ENCODE data around the gene SLC25A40. TPM values are rescaled to one million over a fixed set of nuclear protein-coding genes. Genes with fewer than 3 reads are reported as not detected.
A peak's percentile ranks its signal among the peaks of the same experiment; 100 is the strongest.
"Not testable (repeated sequence)": the region's sequence is repeated elsewhere in the genome, so short reads cannot be mapped to it uniquely, and the experiment has no call there.

The SLC25A40 gene, protein sequence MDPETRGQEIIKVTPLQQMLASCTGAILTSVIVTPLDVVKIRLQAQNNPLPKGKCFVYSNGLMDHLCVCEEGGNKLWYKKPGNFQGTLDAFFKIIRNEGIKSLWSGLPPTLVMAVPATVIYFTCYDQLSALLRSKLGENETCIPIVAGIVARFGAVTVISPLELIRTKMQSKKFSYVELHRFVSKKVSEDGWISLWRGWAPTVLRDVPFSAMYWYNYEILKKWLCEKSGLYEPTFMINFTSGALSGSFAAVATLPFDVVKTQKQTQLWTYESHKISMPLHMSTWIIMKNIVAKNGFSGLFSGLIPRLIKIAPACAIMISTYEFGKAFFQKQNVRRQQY
- total RNA-seq: 10 to 100 TPM; 49.1 to 52.4 TPM

DNA sequence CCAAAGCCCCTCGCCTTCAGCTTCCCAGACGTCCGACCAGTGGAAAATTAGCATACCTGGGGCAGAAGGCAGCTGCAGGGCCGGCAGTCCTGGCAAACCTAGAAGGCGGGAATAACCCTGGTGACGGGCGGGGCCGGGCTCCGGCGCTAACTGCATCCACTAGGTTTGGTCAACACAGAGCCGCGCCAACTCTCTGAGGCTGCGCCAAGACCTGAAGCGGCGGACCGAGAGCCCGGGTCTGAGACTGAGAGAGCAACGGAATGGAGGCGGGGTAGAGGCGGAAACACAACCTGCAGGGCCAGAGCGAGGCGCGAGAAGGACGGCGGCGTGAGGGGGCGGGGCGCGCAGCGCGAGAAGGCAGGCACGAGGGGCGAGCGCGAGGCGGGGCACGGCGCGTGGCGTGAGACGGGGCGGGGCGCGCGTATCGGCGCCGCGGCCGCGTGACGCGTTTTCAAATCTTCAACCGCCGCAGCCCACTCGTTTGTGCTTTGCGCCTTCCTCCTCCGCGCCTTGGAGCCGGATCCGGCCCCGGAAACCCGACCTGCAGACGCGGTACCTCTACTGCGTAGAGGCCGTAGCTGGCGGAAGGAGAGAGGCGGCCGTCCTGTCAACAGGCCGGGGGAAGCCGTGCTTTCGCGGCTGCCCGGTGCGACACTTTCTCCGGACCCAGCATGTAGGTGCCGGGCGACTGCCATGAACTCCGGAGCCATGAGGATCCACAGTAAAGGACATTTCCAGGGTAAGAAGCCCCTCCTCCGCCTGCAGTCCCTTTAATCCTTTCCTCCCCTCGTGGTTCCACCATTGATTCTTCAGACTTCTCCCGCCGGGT, at the start of gene SLC25A40, which contains the start of gene DBF4:
Gene SLC25A40 (minus strand): TSS at position 321 of the 829 bp plus-strand sequence. CDS start 17,633 bp downstream, outside the sequence.
Gene DBF4 (plus strand): TSS at position 454 of the 829 bp plus-strand sequence. CDS start 240 bp downstream, at position 694.
- Mint-ChIP-seq H3K9me3 (ENCODE audit: insufficient read depth) (peaks cover 18% of the 10 kb centered on the region), H3K27ac (peak within 1 kb of the TSS; percentile 97), H3K36me3 (ENCODE audit: low read depth) (peaks cover 65% of the 10 kb centered on the region), H3K27me3 (ENCODE audit: low read depth) (no peaks in the 10 kb centered on the region), H3K4me3 (peak within 1 kb of the TSS; percentile 78), H3K4me1 (ENCODE audit: low read depth) (peaks cover 58% of the 10 kb centered on the region)
- ATAC-seq (peak; percentile 94), DNase-seq (peak; percentile 97)
- POLR2A ChIA-PET: interaction anchor here (0.6 to 1.3 kb wide), 2 partner anchors 39 to 57 kb away, joined by 3 read pairs; no protein-coding TSS in a partner anchor
- CTCF ChIA-PET: no interaction called here

DNA sequence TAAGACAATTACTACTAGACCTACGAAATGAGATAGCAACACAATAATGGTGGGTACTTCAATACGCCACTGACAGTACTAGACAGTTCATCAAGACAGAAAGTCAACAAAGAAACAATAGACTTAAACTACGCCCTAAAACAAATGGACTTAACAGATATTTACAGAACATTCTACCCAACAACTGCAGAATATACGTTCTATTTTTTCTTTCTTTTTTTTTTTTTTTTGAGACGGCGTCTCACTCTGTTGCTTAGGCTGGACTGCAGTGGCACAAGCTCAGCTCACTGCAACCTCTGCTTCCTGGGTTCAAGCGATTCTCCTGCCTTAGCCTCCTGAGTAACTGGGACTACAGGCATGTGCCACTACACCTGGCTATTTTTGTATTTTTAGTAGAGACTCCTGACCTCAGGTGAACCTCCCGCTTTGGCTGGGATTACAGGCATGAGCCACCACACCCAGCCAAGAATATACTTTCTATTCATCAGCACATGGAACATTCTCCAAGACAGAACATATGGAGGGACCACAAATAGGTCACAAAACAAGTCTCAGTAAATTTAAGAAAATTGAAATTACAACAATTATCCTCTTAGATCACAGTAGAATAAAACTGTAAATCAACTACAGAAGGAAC, 46.7 kb upstream of the SLC25A40 start:
- DNase-seq; POLR2A ChIA-PET; CTCF ChIA-PET; H3K27ac Mint-ChIP-seq; H3K36me3 Mint-ChIP-seq (ENCODE audit: low read depth); H3K4me1 Mint-ChIP-seq (ENCODE audit: low read depth); H3K27me3 Mint-ChIP-seq (ENCODE audit: low read depth); H3K9me3 Mint-ChIP-seq (ENCODE audit: insufficient read depth); ATAC-seq; H3K4me3 Mint-ChIP-seq: not testable (repeated sequence)

DNA sequence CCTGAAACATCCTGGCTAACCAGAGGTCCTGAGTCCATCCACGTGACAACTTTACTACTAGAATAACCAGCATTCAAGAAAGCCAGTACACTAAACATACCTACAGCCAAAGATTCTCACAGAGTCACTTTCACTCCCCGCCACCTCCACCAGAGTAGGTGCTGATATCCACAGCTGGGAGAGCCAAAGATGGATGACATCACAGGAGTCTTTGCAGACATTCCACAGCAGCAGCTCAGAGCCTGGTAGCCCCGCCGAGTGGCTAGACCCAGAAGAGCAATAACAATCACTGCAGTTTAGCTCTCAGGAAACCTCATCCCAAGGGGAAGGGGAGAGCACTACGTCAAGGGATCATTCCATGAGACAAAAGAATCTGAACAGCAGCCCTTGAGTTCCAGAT, 44.4 kb upstream of the SLC25A40 start:
- POLR2A ChIA-PET: no interaction called here
- ATAC-seq: no peak
- no peak for DNase-seq
- Mint-ChIP-seq H3K27ac (no peak overlapping the region), H3K9me3 (ENCODE audit: insufficient read depth) (no peaks in the 10 kb centered on the region), H3K4me3 (no peak overlapping the region), H3K27me3 (ENCODE audit: low read depth) (peaks cover 15% of the 10 kb centered on the region), H3K36me3 (ENCODE audit: low read depth) (no peaks in the 10 kb centered on the region), H3K4me1 (ENCODE audit: low read depth) (no peaks in the 10 kb centered on the region)
- CTCF ChIA-PET: no interaction called here

DNA sequence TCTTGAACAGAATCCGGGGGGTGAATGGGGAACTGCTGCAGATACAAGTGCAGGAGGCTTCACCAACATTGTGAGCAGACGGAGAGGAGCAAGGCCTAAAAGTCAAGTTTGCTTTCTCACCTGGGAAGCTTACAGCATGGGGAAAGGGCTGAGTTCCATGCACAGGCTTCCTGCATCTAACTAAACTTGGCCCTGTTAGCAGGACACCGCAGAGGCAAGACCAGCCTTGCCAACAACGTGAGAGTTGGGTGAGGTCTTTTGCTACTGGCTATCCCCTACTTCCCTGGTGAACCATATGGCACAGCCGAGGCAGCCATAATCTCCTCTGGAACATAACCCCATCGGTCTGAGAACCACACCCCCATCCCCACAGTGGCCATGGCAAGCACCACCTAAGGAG, 43.7 kb upstream of the SLC25A40 start:
- Mint-ChIP-seq H3K27ac (no peak overlapping the region), H3K4me3 (no peak overlapping the region), H3K36me3 (ENCODE audit: low read depth) (no peaks in the 10 kb centered on the region), H3K27me3 (ENCODE audit: low read depth) (peaks cover 15% of the 10 kb centered on the region), H3K9me3 (ENCODE audit: insufficient read depth) (no peaks in the 10 kb centered on the region), H3K4me1 (ENCODE audit: low read depth) (no peaks in the 10 kb centered on the region)
- no peak for DNase-seq
- POLR2A ChIA-PET: no interaction called here
- ATAC-seq: no peak
- CTCF ChIA-PET: no interaction called here

DNA sequence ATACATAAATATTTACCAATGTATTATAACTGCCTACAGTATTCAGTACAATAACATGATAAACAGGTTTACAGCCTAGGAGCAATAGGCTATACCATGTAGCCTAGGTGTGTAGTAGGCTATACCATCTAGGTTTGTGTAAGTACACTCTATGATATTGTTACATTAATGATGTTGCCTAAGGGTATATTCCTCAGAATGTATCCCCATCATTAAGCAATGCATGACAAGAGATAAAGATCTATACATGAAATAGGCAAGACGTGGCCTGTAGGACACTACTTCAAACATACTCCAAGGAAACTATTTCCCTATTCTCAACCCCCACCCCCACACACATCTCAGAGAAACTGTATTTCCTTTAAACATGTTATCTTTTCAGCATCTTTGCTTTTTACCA, 42.6 kb upstream of the SLC25A40 start:
- CTCF ChIA-PET: no interaction called here

DNA sequence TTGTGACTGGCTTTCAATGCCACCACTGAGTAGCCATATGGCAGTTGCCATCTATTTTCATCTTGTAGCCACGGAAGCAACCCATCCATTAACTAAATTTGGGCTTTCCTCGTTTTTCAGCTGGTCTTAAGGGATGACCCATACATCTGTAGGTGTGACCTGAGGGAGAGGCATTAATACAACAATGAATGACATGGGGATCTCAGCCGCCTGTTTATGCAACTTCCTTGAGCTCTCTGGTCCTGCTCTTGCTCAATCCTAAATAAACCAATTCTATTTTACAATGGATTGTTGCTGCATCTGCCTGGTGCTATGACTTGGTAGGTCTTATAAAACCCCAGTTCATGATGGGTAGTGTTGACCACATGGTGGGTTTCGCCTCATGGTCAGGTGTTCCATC, 36.0 kb upstream of the SLC25A40 start:
- no peak for ATAC-seq
- ChIA-PET POLR2A (no interaction called here), CTCF (no interaction called here)
- H3K4me3 Mint-ChIP-seq: no peak overlapping the region
- H3K27ac Mint-ChIP-seq: no peak overlapping the region
- no peaks in the 10 kb centered on the region for H3K9me3 Mint-ChIP-seq (ENCODE audit: insufficient read depth)
- no peaks in the 10 kb centered on the region for H3K4me1 Mint-ChIP-seq (ENCODE audit: low read depth)
- H3K36me3 Mint-ChIP-seq (ENCODE audit: low read depth): peaks cover 16% of the 10 kb centered on the region
- peaks cover 9% of the 10 kb centered on the region for H3K27me3 Mint-ChIP-seq (ENCODE audit: low read depth)
- no peak for DNase-seq

More for the DNA sequence above, 42.6 kb upstream of the SLC25A40 start:
- Mint-ChIP-seq H3K36me3 (ENCODE audit: low read depth) (no peaks in the 10 kb centered on the region), H3K4me3 (no peak overlapping the region), H3K9me3 (ENCODE audit: insufficient read depth) (no peaks in the 10 kb centered on the region), H3K27me3 (ENCODE audit: low read depth) (peaks cover 15% of the 10 kb centered on the region), H3K27ac (no peak overlapping the region), H3K4me1 (ENCODE audit: low read depth) (no peaks in the 10 kb centered on the region)
- POLR2A ChIA-PET: no interaction called here
- DNase-seq (no peak), ATAC-seq (no peak)

DNA sequence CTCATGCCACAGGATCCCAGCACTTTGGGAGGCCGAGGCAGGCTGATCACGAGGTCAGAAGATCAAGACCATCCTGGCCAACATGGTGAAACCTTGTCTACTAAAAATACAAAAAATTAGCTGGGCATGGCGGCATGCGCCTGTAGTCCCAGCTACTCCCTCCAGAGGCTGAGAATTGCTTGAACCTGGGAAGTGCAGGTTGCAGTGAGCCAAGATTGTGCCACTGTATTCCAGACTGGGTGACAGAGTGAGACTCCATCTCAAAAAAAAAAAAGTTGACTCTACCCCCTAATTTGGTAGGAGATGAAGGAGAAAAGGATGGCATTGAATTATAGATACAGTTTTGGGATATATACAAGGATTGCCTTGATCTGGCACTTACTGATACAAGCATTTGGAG, 32.7 kb upstream of the SLC25A40 start:
- H3K4me1 Mint-ChIP-seq (ENCODE audit: low read depth); H3K4me3 Mint-ChIP-seq; CTCF ChIA-PET; H3K27me3 Mint-ChIP-seq (ENCODE audit: low read depth); ATAC-seq; H3K9me3 Mint-ChIP-seq (ENCODE audit: insufficient read depth); H3K27ac Mint-ChIP-seq; POLR2A ChIA-PET; DNase-seq: not testable (repeated sequence)
- H3K36me3 Mint-ChIP-seq (ENCODE audit: low read depth): peaks cover 26% of the 10 kb centered on the region

DNA sequence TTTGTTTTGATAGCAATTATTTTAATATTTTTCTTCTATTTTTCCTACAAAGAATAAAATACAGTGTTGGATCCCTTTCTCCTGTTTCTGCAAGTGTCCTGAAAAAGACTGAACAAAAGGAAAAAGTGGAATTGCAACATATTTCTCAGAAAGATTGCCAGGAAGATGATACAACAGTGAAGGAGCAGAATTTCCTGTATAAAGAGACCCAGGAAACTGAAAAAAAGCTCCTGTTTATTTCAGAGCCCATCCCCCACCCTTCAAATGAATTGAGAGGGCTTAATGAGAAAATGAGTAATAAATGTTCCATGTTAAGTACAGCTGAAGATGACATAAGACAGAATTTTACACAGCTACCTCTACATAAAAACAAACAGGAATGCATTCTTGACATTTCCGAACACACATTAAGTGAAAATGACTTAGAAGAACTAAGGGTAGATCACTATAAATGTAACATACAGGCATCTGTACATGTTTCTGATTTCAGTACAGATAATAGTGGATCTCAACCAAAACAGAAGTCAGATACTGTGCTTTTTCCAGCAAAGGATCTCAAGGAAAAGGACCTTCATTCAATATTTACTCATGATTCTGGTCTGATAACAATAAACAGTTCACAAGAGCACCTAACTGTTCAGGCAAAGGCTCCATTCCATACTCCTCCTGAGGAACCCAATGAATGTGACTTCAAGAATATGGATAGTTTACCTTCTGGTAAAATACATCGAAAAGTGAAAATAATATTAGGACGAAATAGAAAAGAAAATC, 31.2 kb upstream of the SLC25A40 start:
- H3K9me3 Mint-ChIP-seq (ENCODE audit: insufficient read depth); CTCF ChIA-PET; H3K4me3 Mint-ChIP-seq; H3K27me3 Mint-ChIP-seq (ENCODE audit: low read depth); DNase-seq; H3K27ac Mint-ChIP-seq; ATAC-seq; POLR2A ChIA-PET; H3K4me1 Mint-ChIP-seq (ENCODE audit: low read depth): not testable (repeated sequence)
- H3K36me3 Mint-ChIP-seq (ENCODE audit: low read depth): peaks cover 34% of the 10 kb centered on the region

DNA sequence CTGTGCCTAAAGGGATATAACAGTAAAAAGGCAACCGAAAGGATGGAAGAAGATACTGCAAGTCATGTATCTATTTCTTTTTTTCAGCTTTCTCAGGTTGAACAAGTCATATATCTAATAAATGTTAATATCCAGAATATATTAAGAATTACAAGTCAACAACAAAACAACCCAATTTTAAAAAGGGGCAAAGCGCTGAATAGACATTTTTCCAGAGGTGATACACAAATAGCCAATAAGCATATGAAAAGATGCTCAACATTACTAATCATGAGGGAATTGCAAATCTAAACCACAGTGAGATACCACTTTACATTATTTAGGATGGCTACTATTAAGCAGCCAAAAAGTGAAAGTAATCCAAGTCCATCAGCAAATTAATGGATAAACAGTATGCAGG, 23.1 kb upstream of the SLC25A40 start:
- no peak overlapping the region for H3K4me3 Mint-ChIP-seq
- ChIA-PET POLR2A (no interaction called here), CTCF (no interaction called here)
- peaks cover 65% of the 10 kb centered on the region for H3K36me3 Mint-ChIP-seq (ENCODE audit: low read depth)
- H3K4me1 Mint-ChIP-seq (ENCODE audit: low read depth): peaks cover 7% of the 10 kb centered on the region
- no peak overlapping the region for H3K27ac Mint-ChIP-seq
- no peak for ATAC-seq
- no peak for DNase-seq
- no peaks in the 10 kb centered on the region for H3K27me3 Mint-ChIP-seq (ENCODE audit: low read depth)
- no peaks in the 10 kb centered on the region for H3K9me3 Mint-ChIP-seq (ENCODE audit: insufficient read depth)

DNA sequence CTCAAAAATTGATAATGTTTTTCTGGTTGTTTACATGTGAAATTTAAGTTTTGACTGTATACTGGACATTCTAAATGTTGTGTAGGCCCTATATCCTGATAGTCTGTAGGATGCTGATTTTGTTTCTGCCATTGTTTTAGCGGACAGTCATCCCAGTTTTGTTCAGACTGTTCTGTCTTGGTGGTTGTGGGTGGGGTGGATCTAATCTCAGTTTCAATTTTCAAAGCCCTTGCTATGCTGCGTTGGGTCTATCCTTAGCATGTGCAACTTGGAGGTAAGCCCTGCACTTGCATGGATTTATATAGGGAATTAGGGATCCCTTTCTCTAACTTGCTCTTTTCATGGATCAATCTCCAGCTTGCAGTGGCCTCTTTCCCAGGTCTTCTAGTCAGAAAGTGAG, 19.2 kb upstream of the SLC25A40 start:
- Mint-ChIP-seq H3K9me3 (ENCODE audit: insufficient read depth) (no peaks in the 10 kb centered on the region), H3K36me3 (ENCODE audit: low read depth) (peaks cover 66% of the 10 kb centered on the region), H3K27me3 (ENCODE audit: low read depth) (no peaks in the 10 kb centered on the region), H3K27ac (no peak overlapping the region), H3K4me3 (no peak overlapping the region), H3K4me1 (ENCODE audit: low read depth) (peaks cover 10% of the 10 kb centered on the region)
- no peak for DNase-seq
- ATAC-seq: no peak
- CTCF ChIA-PET: interaction anchor here (2.2 kb wide), 1 partner anchor 9 kb away, joined by 9 read pairs; no protein-coding TSS in a partner anchor
- POLR2A ChIA-PET: no interaction called here

DNA sequence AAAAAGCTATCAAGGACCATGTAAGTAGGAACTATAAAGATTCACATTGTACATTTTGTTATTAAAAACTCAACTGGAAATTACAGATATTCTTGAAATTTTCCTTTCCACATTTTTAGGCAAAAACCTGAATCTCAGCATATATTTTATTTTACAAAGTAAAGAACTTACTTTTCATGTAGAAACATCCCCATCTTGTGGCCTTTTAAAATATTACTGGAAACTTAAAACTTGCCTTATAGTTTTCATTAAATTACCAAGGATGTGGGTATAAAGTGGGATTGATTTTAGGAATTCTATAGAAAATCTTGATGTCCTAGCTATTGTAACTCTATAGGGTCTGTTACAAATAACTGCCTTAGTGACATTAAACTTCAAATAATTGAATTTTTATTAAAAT, 10.7 kb upstream of the SLC25A40 start:
- ChIA-PET POLR2A (no interaction called here), CTCF (interaction anchor here (0.7 to 5.2 kb wide), 13 partner anchors 8 to 471 kb away, joined by 3 to 33 read pairs (median 3); no protein-coding TSS in a partner anchor)
- Mint-ChIP-seq H3K4me3 (no peak overlapping the region), H3K9me3 (ENCODE audit: insufficient read depth) (no peaks in the 10 kb centered on the region), H3K36me3 (ENCODE audit: low read depth) (peaks cover 52% of the 10 kb centered on the region), H3K4me1 (ENCODE audit: low read depth) (peaks cover 13% of the 10 kb centered on the region), H3K27me3 (ENCODE audit: low read depth) (no peaks in the 10 kb centered on the region), H3K27ac (no peak overlapping the region)
- ATAC-seq: no peak
- DNase-seq: no peak
